IMR-90 (cell line): ENCODE measurements around the gene ADPGK. TPM values are rescaled to one million over a fixed set of nuclear protein-coding genes. Genes with fewer than 3 reads are reported as not detected.
A peak's percentile ranks its signal among the peaks of the same experiment; 100 is the strongest.

Source experiments
- ATAC-seq: fragments of 200-7000 bp; cut with Tn5 transposase; 2 replicates; pipeline ENCODE4 v1.9.1; 2020; ENCODE audit warnings: low read depth, mild to moderate bottlenecking, moderate library complexity
- BruUV-seq: library from RNA; stranded (reverse); fragments of 400-500 nt; replicated peaks from 2 replicates; lab custom pipeline; 2021; lab: Mats Ljungman, UMichigan
- CTCF ChIA-PET: fragments of 300-600 bp; formaldehyde crosslinking; extraction: SDS; loops from one replicate; lab custom pipeline; 2021; ENCODE audit warnings: antibody characterized with exemption; lab: Yijun Ruan, JAX
- POLR2A ChIA-PET: fragments of 300-600 bp; sonication (Branson Sonifier 250); formaldehyde crosslinking; loops from one replicate; lab custom pipeline; 2022; ENCODE audit warnings: antibody characterized with exemption; ENCODE audit not compliant: unreplicated experiment; lab: Charles Lee
- DNase-seq: peaks from one replicate; pipeline ENCODE4 v3.0.0; 2013
- H2AFZ ChIP-seq: replicated peaks from 2 replicates; pipeline ENCODE3; 2013; ENCODE audit warnings: low read length, mild to moderate bottlenecking; ENCODE audit not compliant: poor library complexity
- H2AK5ac ChIP-seq: 2 replicates; pipeline ENCODE4 v1.6.1; 2013; ENCODE audit warnings: low read depth, low read length, inconsistent platforms
- H2AK9ac ChIP-seq: replicated peaks from 2 replicates; pipeline ENCODE3; 2013; ENCODE audit warnings: mild to moderate bottlenecking, low read depth, low read length, moderate library complexity; ENCODE audit not compliant: poor library complexity
- H2BK120ac ChIP-seq: 2 replicates; pipeline ENCODE4 v1.6.1; 2013; ENCODE audit warnings: low read depth, low read length, inconsistent platforms
- H2BK15ac ChIP-seq: 3 replicates; pipeline ENCODE4 v1.6.1; 2013; ENCODE audit warnings: low read depth, low read length, inconsistent platforms
- H2BK20ac ChIP-seq: 2 replicates; pipeline ENCODE4 v1.6.1; 2013; ENCODE audit warnings: low read depth, mild to moderate bottlenecking, inconsistent platforms, low read length, moderate library complexity
- H2BK5ac ChIP-seq: 2 replicates; pipeline ENCODE4 v1.6.1; 2013; ENCODE audit warnings: mild to moderate bottlenecking, low read depth, low read length, inconsistent platforms; ENCODE audit not compliant: poor library complexity, severe bottlenecking
- H3K14ac ChIP-seq: replicated peaks from 2 replicates; pipeline ENCODE4 v1.6.1; 2013; ENCODE audit warnings: low read depth, low read length, inconsistent platforms
- H3K18ac ChIP-seq: 2 replicates; pipeline ENCODE4 v1.6.1; 2013; ENCODE audit warnings: low read depth, low read length, control low read depth
- H3K23ac ChIP-seq: 2 replicates; pipeline ENCODE4 v1.6.1; 2013; ENCODE audit warnings: low read depth, low read length, inconsistent platforms
- H3K27ac ChIP-seq: 2 replicates; pipeline ENCODE4 v1.5.1; 2013; ENCODE audit warnings: mild to moderate bottlenecking, control low read depth, low read length; ENCODE audit not compliant: insufficient read depth
- H3K27me3 ChIP-seq: 2 replicates; pipeline ENCODE4 v1.6.1; 2013; ENCODE audit warnings: low read length; ENCODE audit not compliant: control insufficient read depth, insufficient read depth
- H3K36me3 ChIP-seq: 2 replicates; pipeline ENCODE4 v1.6.1; 2013; ENCODE audit warnings: low read length, mixed read lengths; ENCODE audit not compliant: control insufficient read depth, insufficient read depth
- H3K4ac ChIP-seq: 2 replicates; pipeline ENCODE4 v1.6.1; 2013; ENCODE audit warnings: low read depth, low read length, inconsistent platforms
- H3K4me1 ChIP-seq: 2 replicates; pipeline ENCODE4 v1.6.1; 2013; ENCODE audit warnings: low read length, mixed read lengths; ENCODE audit not compliant: control insufficient read depth, insufficient read depth
- H3K4me2 ChIP-seq: 2 replicates; pipeline ENCODE4 v1.6.1; 2013; ENCODE audit warnings: low read depth, mild to moderate bottlenecking, control low read depth, low read length, moderate library complexity
- H3K4me3 ChIP-seq: 2 replicates; pipeline ENCODE4 v1.5.1; 2013; ENCODE audit warnings: low read depth, mild to moderate bottlenecking, control low read depth, low read length, moderate library complexity; ENCODE audit not compliant: insufficient read depth
- H3K56ac ChIP-seq: 2 replicates; pipeline ENCODE4 v1.6.1; 2013; ENCODE audit warnings: low read length, inconsistent platforms; ENCODE audit not compliant: insufficient read depth; ENCODE audit errors: extremely low read depth
- H3K79me1 ChIP-seq, 2 experiments: 2 replicates each; pipeline ENCODE4 v1.6.1; 2013; ENCODE audit warnings: low read length in 2 of 2, inconsistent platforms in 1 of 2, low read depth in 1 of 2
- H3K9ac ChIP-seq: 2 replicates; pipeline ENCODE4 v1.6.1; 2013; ENCODE audit warnings: low read depth, low read length, control low read depth
- H3K9me1 ChIP-seq: 2 replicates; pipeline ENCODE4 v1.6.1; 2013; ENCODE audit warnings: low read length, inconsistent platforms; ENCODE audit not compliant: insufficient read depth
- H3K9me3 ChIP-seq: 2 replicates; pipeline ENCODE4 v1.6.1; 2013; ENCODE audit warnings: low read length; ENCODE audit not compliant: control insufficient read depth, insufficient read depth
- H4K20me1 ChIP-seq: 2 replicates; pipeline ENCODE4 v1.6.1; 2013; ENCODE audit warnings: low read length, inconsistent platforms; ENCODE audit not compliant: insufficient read depth
- H4K5ac ChIP-seq: 2 replicates; pipeline ENCODE4 v1.6.1; 2013; ENCODE audit warnings: mild to moderate bottlenecking, low read depth, low read length, control low read depth
- H4K8ac ChIP-seq, 2 experiments: 2 replicates each; pipeline ENCODE4 v1.6.1; 2013; ENCODE audit warnings: low read depth in 2 of 2, low read length in 2 of 2, control low read depth in 1 of 2, inconsistent platforms in 1 of 2
- H4K91ac ChIP-seq: 2 replicates; pipeline ENCODE4 v1.6.1; 2013; ENCODE audit warnings: low read depth, low read length, inconsistent platforms; ENCODE audit not compliant: insufficient read depth
- BHLHE40 ChIP-seq: fragments of 150-350 bp; IDR thresholded peaks from 2 replicates; pipeline ENCODE4 v1.6.1; 2016; ENCODE audit warnings: mild to moderate bottlenecking, low read depth, low read length
- CEBPB ChIP-seq: IDR thresholded peaks from 2 replicates; pipeline ENCODE4 v1.6.1; 2012; ENCODE audit warnings: low read depth, low read length, improper control_type of control experiment
- CHD1 ChIP-seq: IDR thresholded peaks from 2 replicates; pipeline ENCODE4 v1.6.1; 2012; ENCODE audit warnings: low read depth, low read length, improper control_type of control experiment
- ELK1 ChIP-seq: fragments of 150-350 bp; IDR thresholded peaks from 2 replicates; pipeline ENCODE4 v1.6.1; 2016; ENCODE audit warnings: low read depth, mild to moderate bottlenecking, low read length, moderate library complexity, borderline replicate concordance
- FOS ChIP-seq: fragments of 150-350 bp; IDR thresholded peaks from 2 replicates; pipeline ENCODE4 v1.6.1; 2016; ENCODE audit warnings: low read depth, low read length
- MAZ ChIP-seq: IDR thresholded peaks from 2 replicates; pipeline ENCODE4 v1.6.1; 2012; ENCODE audit warnings: low read depth, mild to moderate bottlenecking, low read length, improper control_type of control experiment, moderate library complexity, borderline replicate concordance
- MXI1 ChIP-seq: IDR thresholded peaks from 2 replicates; pipeline ENCODE4 v1.6.1; 2012; ENCODE audit warnings: low read depth, mild to moderate bottlenecking, low read length, moderate library complexity, borderline replicate concordance
- NFE2L2 ChIP-seq: fragments of 150-350 bp; IDR thresholded peaks from 2 replicates; pipeline ENCODE4 v1.6.1; 2016; ENCODE audit warnings: low read depth, mild to moderate bottlenecking, low read length
- POLR2A ChIP-seq: IDR thresholded peaks from 2 replicates; pipeline ENCODE4 v1.6.1; 2012; ENCODE audit warnings: mild to moderate bottlenecking, low read depth, low read length
- RCOR1 ChIP-seq: IDR thresholded peaks from 2 replicates; pipeline ENCODE4 v1.6.1; 2012; ENCODE audit warnings: mild to moderate bottlenecking, low read length, improper control_type of control experiment; ENCODE audit not compliant: insufficient replicate concordance
- WGBS, 2 experiments: methylation state at CpG; one replicate each; pipeline versions ENCODE4 v1.1.5 to v1.1.7; 2013; ENCODE audit warnings: missing lambda C conversion rate in 2 of 2; ENCODE audit not compliant: insufficient read length in 1 of 2; ENCODE audit errors: extremely low coverage in 2 of 2; 5-methylcytosine and 5-hydroxymethylcytosine counted together
- dilution Hi-C: fragments of 300-500 bp; cut with HindIII; formaldehyde crosslinking; loops from one replicate; pipeline ENCODE4 v1.14.3; 2018; ENCODE audit warnings: low sequenced_read_pairs; ENCODE audit not compliant: unreplicated experiment
- in situ Hi-C: fragments of 300-500 bp; cut with MboI; formaldehyde crosslinking; loops from 3 replicates; pipeline ENCODE4 v1.14.3; 2019; ENCODE audit warnings: low sequenced_read_pairs, inconsistent platforms, mixed read lengths
- intact Hi-C: fragments of 100-400 bp; cut with micrococcal nuclease; formaldehyde crosslinking; loops from 2 replicates; pipeline ENCODE4 v1.10.0; 2022
- polyA plus RNA-seq, 3 experiments: library from polyadenylated mRNA; depleted of rRNA; stranded (reverse); fragments of >200 nt; gene quantifications; 2 replicates each; pipeline ENCODE4 v1.2.3, GENCODE V29; 2012; ENCODE audit warnings: low replicate concordance in 1 of 3
- total RNA-seq: library from RNA; depleted of rRNA; stranded (reverse); fragments of >200 nt; gene quantifications from 2 replicates; pipeline ENCODE4 v1.2.3, GENCODE V29; 2012
- TF ChIP-seq, protein P1 (sequence below): fragments of 150-350 bp; IDR thresholded peaks from 2 replicates; pipeline ENCODE4 v1.6.1; 2017; ENCODE audit warnings: mild to moderate bottlenecking, antibody characterized with exemption, low read length, low read depth

ADPGK gene
- total and polyA plus RNA-seq, 2 of the 4 experiments (the other 2 are of a cell fraction), result 53.2 to 62.8 TPM

- ChIA-PET POLR2A (interaction anchor here (0.6 kb wide), 1 partner anchor 22 kb away, joined by 3 read pairs; no protein-coding TSS in a partner anchor), CTCF (interaction anchor here (0.6 to 0.9 kb wide), 3 partner anchors 15 to 480 kb away, joined by 3 read pairs; no protein-coding TSS in a partner anchor)
- Histone ChIP-seq H2BK15ac (no peak overlapping the region), H4K8ac (no peak overlapping the region), H3K23ac (no peak overlapping the region), H3K56ac (no peak overlapping the region), H3K4me2 (no peak overlapping the region), H3K36me3 (no peaks in the 10 kb centered on the region), H2AK9ac (no peak overlapping the region), H3K27me3 (no peaks in the 10 kb centered on the region), H4K91ac (no peak overlapping the region), H3K9me1 (peaks cover 5% of the 10 kb centered on the region; the same call in 1 of the 2 replicates), H3K9me3 (no peaks in the 10 kb centered on the region), H2AFZ (peak overlapping the region; percentile 54), H3K14ac (no peak overlapping the region), H3K4me1 (peaks cover 8% of the 10 kb centered on the region), H4K5ac (no peak overlapping the region), H3K27ac (no peak overlapping the region), H2BK20ac (0 out of 2 replicates have a peak overlapping the region, but pooled peaks have one; percentile 16), H4K20me1 (no peaks in the 10 kb centered on the region), H3K18ac (no peak overlapping the region), H3K4ac (peak overlapping the region; percentile 32), H2BK120ac (peak overlapping the region; percentile 26; the same call in 1 of the 2 replicates), H2BK5ac (no peak overlapping the region), H3K9ac (no peak overlapping the region), H3K4me3 (no peak overlapping the region), H2AK5ac (no peak overlapping the region; the same call in 1 of the 2 replicates), H3K79me1 (no peaks in the 10 kb centered on the region)
- in situ Hi-C loops, result no loop called here
- intact Hi-C loops, result no loop called here
- ATAC-seq, result no peak
- no peak for DNase-seq
- TF ChIP-seq MXI1 (no peak), CHD1 (no peak), RCOR1 (no peak), FOS (no peak), CEBPB (no peak), NFE2L2 (no peak), MAZ (no peak), POLR2A (no peak), ELK1 (no peak), BHLHE40 (no peak)
- TF ChIP-seq, protein P1, sequence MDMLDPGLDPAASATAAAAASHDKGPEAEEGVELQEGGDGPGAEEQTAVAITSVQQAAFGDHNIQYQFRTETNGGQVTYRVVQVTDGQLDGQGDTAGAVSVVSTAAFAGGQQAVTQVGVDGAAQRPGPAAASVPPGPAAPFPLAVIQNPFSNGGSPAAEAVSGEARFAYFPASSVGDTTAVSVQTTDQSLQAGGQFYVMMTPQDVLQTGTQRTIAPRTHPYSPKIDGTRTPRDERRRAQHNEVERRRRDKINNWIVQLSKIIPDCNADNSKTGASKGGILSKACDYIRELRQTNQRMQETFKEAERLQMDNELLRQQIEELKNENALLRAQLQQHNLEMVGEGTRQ, result no peak
- BruUV-seq, result no TSS peak
- WGBS, 2 experiments, result no CpG with 5 or more reads among the region's 7 CpGs
- dilution Hi-C loops, result no loop called here
Measured at GRCh38 chr15:72793766-72794660, 10.5 kb upstream of the ADPGK start.
